GM18868 (cell line): ENCODE results near the gene B4GALNT3.

Experiments
- ATAC-seq: cut with Tn5 transposase; IDR thresholded peaks from one replicate; pipeline ENCODE4 v1.9.1; 2021; ENCODE audit warnings: mild to moderate bottlenecking, moderate library complexity; ENCODE audit not compliant: unreplicated experiment

The B4GALNT3 gene

DNA sequence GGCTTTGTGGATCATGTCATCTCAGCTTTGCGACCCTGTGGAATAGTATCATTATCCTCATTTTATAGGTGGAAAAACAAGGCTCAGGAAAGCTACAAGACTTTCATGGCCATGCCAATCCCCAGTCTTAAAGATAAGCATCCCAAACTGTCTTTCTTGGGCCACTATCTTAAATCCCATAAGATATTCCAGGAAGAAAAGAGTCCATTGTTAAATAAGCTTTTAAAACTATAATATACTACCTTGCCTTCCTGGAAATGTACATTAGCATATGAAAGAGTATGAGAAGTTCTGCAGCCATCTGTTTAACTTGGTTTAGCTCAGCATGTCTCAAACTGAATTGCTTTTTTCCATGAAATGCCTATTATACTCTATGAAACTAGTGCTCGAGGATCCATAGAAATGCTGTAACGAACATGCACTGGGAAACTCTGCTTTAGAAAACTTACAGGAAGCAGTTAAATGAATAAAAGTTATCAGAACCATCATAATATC is 77.1 kb downstream of the B4GALNT3 start:
- no peak for ATAC-seq

DNA sequence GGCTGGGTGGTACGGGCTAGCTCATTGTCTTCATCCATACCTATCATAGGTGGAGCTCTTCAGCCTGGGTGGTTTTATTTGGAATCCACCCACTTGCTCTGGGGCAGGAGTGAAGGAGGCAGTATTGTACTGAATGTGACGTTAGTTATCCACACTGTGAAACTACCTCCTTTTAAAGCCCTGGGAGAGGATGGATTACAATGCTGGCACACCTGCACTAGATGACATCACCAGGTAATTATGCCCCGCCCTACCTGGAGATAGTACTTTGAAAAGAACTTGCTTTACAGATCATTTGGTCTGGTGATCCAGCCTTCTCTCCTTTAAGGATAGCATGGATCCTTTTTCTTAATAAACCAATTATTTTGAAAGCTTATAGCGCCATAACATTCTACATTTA is 78.0 kb downstream of the B4GALNT3 start:
- ATAC-seq = no peak

GRCh38 chr12:538731-539539 is 79.2 kb downstream of the B4GALNT3 start:
- ATAC-seq = no peak

DNA sequence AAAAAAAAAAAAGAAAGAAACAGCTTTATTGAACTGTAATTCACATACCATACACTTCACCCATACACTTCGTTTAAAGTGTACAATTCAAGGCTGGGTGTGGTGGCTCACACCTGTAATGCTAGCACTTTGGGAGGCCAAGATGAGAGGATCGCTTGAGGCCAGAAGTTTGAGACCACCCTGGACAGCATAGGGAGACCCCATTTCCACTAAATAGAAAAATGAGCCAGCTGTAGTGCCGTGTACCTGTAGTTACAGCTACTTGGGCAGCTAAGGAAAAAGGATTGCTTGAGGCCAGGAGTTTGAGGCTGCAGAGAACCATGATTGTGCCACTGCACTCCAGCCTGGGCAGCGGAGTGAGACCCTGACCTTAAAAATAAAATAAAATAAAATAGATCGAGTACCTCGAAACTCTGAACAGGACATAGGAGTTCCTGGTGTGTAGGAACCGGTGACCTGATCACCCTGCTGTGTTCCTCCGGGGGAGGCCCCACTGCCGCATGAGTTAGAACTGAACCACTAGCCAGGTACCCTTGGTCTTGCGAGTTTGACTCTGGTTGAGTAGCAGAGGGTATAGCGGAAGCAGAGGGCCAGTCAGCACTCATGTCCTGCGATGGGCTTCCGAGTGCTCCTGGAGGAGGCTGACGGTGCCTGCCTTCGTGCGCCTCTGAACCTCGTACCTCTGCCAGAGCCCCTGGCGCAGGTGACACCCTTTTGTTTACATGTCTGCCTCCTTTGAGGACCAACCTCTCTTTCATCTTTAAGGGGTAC is 80.0 kb downstream of the B4GALNT3 start:
- ATAC-seq = no peak

DNA sequence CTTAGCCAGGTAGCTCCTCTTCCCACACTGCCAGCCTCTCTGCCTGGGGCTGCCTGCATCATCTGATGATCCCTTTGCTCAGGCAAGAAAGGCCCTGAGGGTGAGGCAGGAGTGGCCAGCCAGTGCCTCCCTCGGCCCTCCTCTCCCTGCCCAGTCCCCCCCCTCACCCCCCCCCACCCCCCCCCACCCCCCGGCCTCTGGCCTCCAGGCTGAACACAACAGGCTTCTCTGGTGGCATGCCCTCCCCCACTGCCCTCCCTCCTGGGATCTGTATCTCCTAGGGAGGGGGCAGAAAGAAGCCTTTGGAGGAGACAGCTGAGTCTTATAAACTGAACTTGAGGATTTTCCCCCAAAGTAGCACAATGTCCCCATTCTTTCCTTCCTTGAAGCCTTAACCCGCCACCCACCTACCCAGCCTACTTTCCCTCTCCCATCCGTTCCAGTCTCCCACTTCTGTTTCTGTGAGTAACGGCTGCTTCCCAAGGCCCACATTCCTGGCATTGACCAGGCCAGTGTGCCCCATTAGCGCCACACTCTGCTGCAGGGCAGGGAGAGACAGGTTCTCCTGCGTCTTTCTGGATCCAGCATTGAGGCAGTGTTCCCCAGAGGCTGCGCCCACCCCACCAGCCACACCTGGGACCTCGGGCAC is 82.1 kb downstream of the B4GALNT3 start:
- no peak for ATAC-seq

DNA sequence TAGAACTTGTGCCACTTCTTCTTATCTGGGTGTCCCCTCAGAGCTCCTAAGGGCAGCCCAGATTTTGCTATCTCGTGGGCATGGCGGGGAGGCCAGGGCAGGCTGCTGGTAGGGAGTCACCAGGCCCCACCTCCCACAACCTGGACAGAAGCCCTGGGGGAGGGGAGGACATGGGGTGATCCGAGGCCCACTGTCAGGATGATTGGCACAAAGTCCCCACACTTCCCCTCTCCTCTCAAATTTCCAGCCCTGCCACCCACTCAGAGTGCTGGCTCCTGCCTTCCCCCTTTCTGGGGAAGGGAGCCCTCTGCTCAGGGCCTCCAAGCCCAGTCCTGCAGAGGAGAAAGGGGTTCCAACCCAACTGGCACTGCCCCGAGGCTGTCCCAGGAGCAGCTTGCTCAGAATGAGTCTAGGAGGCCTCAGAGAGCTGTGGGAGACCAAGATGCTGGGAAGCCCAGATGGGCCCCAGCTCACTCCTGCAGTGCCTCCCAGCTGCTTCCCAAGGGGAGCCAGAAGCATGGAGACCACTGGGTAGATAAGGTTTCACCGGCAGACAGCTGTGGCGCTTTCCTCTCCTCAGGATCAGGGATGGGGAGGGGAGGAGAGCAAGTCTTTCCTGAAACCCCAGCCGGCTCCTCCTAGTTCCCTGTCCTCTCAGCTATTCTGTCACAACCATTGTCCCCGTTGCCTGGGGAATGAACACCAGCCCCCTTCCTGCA is 82.8 kb downstream of the B4GALNT3 start:
- no peak for ATAC-seq

- ATAC-seq = no peak
Observed at GRCh38 chr12:543114-543451, 83.3 kb downstream of the B4GALNT3 start.

- no peak for ATAC-seq
Observed at GRCh38 chr12:544142-544541, 84.4 kb downstream of the B4GALNT3 start.

GRCh38 chr12:544941-545635 is 85.3 kb downstream of the B4GALNT3 start:
- no peak for ATAC-seq

GRCh38 chr12:545835-546234 is 86.1 kb downstream of the B4GALNT3 start:
- no peak for ATAC-seq

DNA sequence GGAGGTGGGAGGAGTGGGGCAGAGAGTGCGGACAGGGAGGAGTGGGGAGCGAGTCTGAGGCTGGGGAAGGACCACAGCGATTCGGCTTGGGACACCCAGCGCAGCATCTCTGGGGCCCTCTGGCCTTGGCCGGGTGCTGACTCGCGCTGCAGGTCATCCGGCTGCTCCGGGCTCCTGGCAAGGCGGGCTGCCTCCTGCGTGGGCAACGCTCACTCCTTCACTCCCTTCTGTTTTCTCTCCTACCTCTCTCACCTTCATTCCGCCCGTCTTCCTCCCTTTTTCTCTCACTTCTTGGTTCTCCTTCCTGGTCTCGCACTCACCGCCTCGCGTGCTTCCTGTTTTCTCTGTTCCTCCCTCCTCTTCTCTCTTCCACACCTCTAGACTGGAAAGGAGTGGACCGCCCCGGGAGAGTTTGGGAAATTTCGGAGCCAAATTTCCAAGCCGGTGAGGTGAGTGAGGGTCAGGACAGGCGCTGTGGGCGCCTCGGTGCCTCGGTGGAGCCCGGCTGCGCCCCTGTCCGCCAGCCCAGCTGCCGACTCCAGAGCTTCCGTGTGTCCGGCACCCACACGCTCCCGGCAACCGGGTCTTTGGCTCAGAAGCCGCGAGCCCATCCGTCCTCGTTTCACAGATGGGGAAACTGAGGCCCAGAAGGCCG is 86.7 kb downstream of the B4GALNT3 start:
- no peak for ATAC-seq

DNA sequence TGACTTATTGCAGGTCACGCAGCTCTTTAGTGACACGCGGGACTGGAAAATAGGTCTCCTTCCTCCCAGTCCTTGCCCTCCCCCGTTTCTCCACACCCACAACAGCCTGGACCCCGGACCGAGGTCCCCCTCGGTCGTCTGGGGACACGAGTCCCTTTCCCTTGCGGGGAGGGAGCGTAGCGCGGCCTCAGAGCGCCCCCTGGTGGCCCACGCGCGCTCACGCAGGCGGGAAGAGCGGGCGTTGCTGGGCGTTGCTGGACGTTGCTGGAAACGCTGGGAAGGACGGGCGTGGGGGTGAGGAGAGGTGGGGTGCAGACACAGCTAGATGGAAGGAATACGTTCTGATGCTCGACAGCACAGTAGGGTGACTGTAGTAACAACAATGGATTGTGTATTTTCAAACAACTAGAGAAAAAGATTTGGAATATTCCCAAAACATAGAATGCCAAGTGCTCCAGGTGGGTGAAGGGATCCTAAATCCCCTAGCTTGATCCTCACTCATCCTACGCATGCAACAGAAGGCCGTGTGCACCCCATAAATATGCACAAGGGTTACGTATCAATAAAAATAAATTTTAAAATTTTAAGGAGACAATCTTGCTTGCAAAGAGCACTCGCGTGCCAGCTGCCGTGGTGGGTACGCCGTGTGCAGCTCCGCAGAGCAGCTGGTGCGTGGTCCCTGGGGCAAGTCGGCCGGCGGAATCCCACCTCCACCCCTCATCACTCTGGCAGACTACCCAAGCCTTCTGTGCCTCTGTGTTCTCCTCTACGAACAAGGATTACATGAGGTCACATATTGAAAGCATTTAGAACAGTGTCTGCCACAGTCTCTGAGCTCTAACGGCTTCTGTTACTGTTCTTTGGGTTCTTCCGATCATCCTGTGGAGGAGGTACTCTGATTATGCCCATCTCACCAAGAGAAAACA is 87.4 kb downstream of the B4GALNT3 start:
- ATAC-seq = no peak

- ATAC-seq = no peak
Observed at GRCh38 chr12:547883-548470, 88.2 kb downstream of the B4GALNT3 start.

GRCh38 chr12:549476-550082 is 89.8 kb downstream of the B4GALNT3 start:
- ATAC-seq = no peak

GRCh38 chr12:550473-551260 is 90.9 kb downstream of the B4GALNT3 start:
- no peak for ATAC-seq

- ATAC-seq = no peak
Observed at GRCh38 chr12:552466-552865, 92.7 kb downstream of the B4GALNT3 start.
